MM.1S (cell line): ENCODE data around the gene PIEZO2.
"Not testable (repeated sequence)": the region's sequence is repeated elsewhere in the genome, so short reads cannot be mapped to it uniquely, and the experiment has no call there.

Experiments
- DNase-seq: peaks from one replicate; pipeline ENCODE4 v3.0.0-alpha.2; 2015
- H2AFZ ChIP-seq: fragments of 300-600 bp; sonication (generic); 2 replicates; pipeline ENCODE4 v1.6.0; 2016; ENCODE audit warnings: antibody characterized with exemption, low read length
- H3F3A ChIP-seq: fragments of 300-600 bp; sonication (generic); 2 replicates; pipeline ENCODE4 v1.6.1; 2016; ENCODE audit warnings: mild to moderate bottlenecking, antibody characterized with exemption, low read length, moderate library complexity, mixed read lengths; ENCODE audit not compliant: insufficient read depth
- H3K27ac ChIP-seq: fragments of 300-600 bp; sonication (generic); 2 replicates; pipeline ENCODE4 v1.5.1; 2016; ENCODE audit warnings: mild to moderate bottlenecking, low read length
- H3K27me3 ChIP-seq: fragments of 300-600 bp; sonication (generic); replicated peaks from 2 replicates; pipeline ENCODE4 v1.6.0; 2016; ENCODE audit warnings: low read length; ENCODE audit not compliant: insufficient read depth
- H3K36me3 ChIP-seq: fragments of 300-600 bp; sonication (generic); replicated peaks from 2 replicates; pipeline ENCODE4 v1.6.1; 2016; ENCODE audit warnings: mild to moderate bottlenecking, low read length, mixed read lengths; ENCODE audit not compliant: insufficient read depth
- H3K4me1 ChIP-seq: fragments of 300-600 bp; sonication (generic); 2 replicates; pipeline ENCODE4 v1.6.1; 2016; ENCODE audit warnings: low read length, mixed read lengths
- H3K4me2 ChIP-seq: fragments of 300-600 bp; sonication (generic); 2 replicates; pipeline ENCODE4 v1.6.0; 2016; ENCODE audit warnings: low read depth, low read length
- H3K4me3 ChIP-seq: fragments of 300-600 bp; sonication (generic); 2 replicates; pipeline ENCODE4 v1.5.1; 2016; ENCODE audit warnings: low read length, mixed read lengths
- H3K79me2 ChIP-seq: fragments of 300-600 bp; sonication (generic); 2 replicates; pipeline ENCODE4 v1.6.1; 2016; ENCODE audit warnings: mixed run types, low read length, mixed read lengths
- H3K9ac ChIP-seq: fragments of 300-600 bp; sonication (generic); 2 replicates; pipeline ENCODE4 v1.6.1; 2016; ENCODE audit warnings: low read length, mixed read lengths
- H3K9me2 ChIP-seq: fragments of 300-600 bp; sonication (generic); replicated peaks from 2 replicates; pipeline ENCODE4 v1.6.1; 2016; ENCODE audit warnings: mild to moderate bottlenecking, low read length, mixed read lengths; ENCODE audit not compliant: insufficient read depth
- H3K9me3 ChIP-seq: fragments of 300-600 bp; sonication (generic); replicated peaks from 2 replicates; pipeline ENCODE4 v1.6.1; 2016; ENCODE audit warnings: mild to moderate bottlenecking, low read length, mixed read lengths; ENCODE audit not compliant: insufficient read depth
- H4K20me1 ChIP-seq: fragments of 300-600 bp; sonication (generic); 2 replicates; pipeline ENCODE4 v1.6.1; 2016; ENCODE audit warnings: mild to moderate bottlenecking, low read length, moderate library complexity, mixed read lengths; ENCODE audit not compliant: insufficient read depth

The PIEZO2 gene

DNA sequence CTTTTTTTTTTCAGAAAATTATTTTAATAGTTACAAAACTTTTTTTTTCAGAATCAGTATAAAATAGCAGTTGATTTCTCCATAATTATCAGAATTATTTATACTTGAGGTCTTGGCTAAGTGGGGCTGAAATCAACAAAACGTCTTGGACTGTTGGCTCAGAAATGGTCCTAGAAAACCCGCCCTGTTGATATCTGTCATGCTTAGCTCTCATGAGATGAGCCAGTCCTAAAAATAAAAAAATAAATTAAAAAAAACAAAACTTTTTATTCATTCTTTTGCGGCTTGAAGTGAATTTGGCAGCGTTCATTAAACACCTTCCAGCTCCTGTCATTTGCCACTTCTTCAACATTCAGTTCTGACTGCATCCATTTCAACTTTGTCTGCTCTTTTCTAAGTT lies 525.8 kb downstream of the PIEZO2 start:
- not testable (repeated sequence) for H3K27ac ChIP-seq, H2AFZ ChIP-seq, H3K27me3 ChIP-seq, H3K9me3 ChIP-seq, H3K4me1 ChIP-seq, H3F3A ChIP-seq, DNase-seq, H3K4me2 ChIP-seq, H3K9ac ChIP-seq, H3K36me3 ChIP-seq, H3K9me2 ChIP-seq, H4K20me1 ChIP-seq, H3K4me3 ChIP-seq, H3K79me2 ChIP-seq

- H3F3A ChIP-seq, H3K4me3 ChIP-seq, H3K36me3 ChIP-seq, H2AFZ ChIP-seq, H3K9me2 ChIP-seq, H3K4me1 ChIP-seq, H3K79me2 ChIP-seq, H3K9me3 ChIP-seq, H3K27me3 ChIP-seq, H4K20me1 ChIP-seq, H3K4me2 ChIP-seq, H3K9ac ChIP-seq, DNase-seq, H3K27ac ChIP-seq: not testable (repeated sequence)
Measured at GRCh38 chr18:10622982-10623381, 526.4 kb downstream of the PIEZO2 start.

- not testable (repeated sequence) for H3K9me2 ChIP-seq, H3K36me3 ChIP-seq, H3K27ac ChIP-seq, H3K79me2 ChIP-seq, DNase-seq, H2AFZ ChIP-seq, H3K4me3 ChIP-seq, H3K9ac ChIP-seq, H3K9me3 ChIP-seq, H3F3A ChIP-seq, H3K4me1 ChIP-seq, H3K4me2 ChIP-seq, H4K20me1 ChIP-seq, H3K27me3 ChIP-seq
Measured at GRCh38 chr18:10620670-10621329, 528.6 kb downstream of the PIEZO2 start.
